Measurements from ENCODE around the gene PSMD8.
A peak's percentile ranks its signal among the peaks of the same experiment; 100 is the strongest.
"Not testable (repeated sequence)": the region's sequence is repeated elsewhere in the genome, so short reads cannot be mapped to it uniquely, and the experiment has no call there.

PSMD8 gene

DNA sequence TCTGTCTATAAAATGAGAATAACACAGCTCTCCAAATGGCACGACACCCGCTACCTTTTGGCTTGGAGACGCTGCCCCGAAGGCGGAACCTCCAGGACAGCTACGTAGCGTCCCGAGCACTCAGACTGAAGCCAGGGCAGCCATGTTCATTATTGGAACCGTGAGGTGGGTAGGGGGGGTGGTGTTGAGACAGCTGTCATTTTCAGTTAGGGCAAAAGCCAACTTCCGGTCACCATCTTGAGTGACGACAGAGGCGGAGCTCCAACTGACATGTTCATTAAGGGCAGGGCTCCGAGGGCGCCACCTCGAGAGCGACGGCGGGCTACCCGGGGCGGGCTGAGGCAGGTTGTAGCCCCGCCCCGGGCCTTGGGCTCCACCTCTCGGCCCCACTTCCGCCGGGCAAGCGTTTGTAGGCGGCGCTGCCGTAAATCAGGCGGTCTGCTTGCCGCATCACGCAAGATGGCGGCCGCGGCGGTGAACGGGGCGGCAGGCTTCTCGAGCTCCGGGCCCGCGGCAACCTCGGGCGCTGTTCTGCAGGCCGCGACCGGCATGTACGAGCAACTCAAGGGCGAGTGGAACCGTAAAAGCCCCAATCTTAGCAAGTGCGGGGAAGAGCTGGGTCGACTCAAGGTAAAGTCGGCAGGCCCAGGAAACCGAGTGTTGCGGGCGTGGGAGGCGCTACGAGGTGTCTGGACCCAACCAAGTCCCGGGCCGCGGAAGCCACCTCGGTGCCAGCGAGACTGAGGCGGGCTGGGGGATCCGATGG lies at the start of gene PSMD8:
Gene PSMD8 (plus strand): TSS at position 240 of the 766 bp plus-strand sequence. CDS start 31 bp downstream, at position 271.
- H3K4me1 Mint-ChIP-seq (ENCODE audit: low read depth): peaks cover 23% of the 10 kb centered on the region
- peak within 1 kb of the TSS; percentile 100 for H3K4me3 Mint-ChIP-seq
- H3K27ac Mint-ChIP-seq: peak within 1 kb of the TSS; percentile 96
- peaks cover 5% of the 10 kb centered on the region for H3K27me3 Mint-ChIP-seq (ENCODE audit: low read depth)
- H3K9me3 Mint-ChIP-seq: no peaks in the 10 kb centered on the region
- H3K36me3 Mint-ChIP-seq (ENCODE audit: low read depth): peaks cover 21% of the 10 kb centered on the region

DNA sequence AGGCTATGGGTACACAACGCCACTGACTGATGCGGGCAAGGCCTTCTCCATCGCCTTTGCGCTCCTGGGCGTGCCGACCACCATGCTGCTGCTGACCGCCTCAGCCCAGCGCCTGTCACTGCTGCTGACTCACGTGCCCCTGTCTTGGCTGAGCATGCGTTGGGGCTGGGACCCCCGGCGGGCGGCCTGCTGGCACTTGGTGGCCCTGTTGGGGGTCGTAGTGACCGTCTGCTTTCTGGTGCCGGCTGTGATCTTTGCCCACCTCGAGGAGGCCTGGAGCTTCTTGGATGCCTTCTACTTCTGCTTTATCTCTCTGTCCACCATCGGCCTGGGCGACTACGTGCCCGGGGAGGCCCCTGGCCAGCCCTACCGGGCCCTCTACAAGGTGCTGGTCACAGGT lies 47.8 kb upstream of the PSMD8 start:
- peaks cover 19% of the 10 kb centered on the region for H3K36me3 Mint-ChIP-seq (ENCODE audit: low read depth)
- no peak overlapping the region for H3K27ac Mint-ChIP-seq
- H3K4me1 Mint-ChIP-seq (ENCODE audit: low read depth): peaks cover 13% of the 10 kb centered on the region
- no peaks in the 10 kb centered on the region for H3K27me3 Mint-ChIP-seq (ENCODE audit: low read depth)
- no peak overlapping the region for H3K4me3 Mint-ChIP-seq
- H3K9me3 Mint-ChIP-seq: no peaks in the 10 kb centered on the region

- no peak overlapping the region for H3K4me3 Mint-ChIP-seq
Observed at GRCh38 chr19:38329651-38330050, 44.7 kb upstream of the PSMD8 start.

GRCh38 chr19:38331728-38332127 lies 42.6 kb upstream of the PSMD8 start:
- H3K27me3 Mint-ChIP-seq (ENCODE audit: low read depth): no peaks in the 10 kb centered on the region
- H3K4me3 Mint-ChIP-seq: no peak overlapping the region
- H3K4me1 Mint-ChIP-seq (ENCODE audit: low read depth): peaks cover 5% of the 10 kb centered on the region
- peaks cover 12% of the 10 kb centered on the region for H3K36me3 Mint-ChIP-seq (ENCODE audit: low read depth)
- H3K9me3 Mint-ChIP-seq: no peaks in the 10 kb centered on the region
- H3K27ac Mint-ChIP-seq: no peak overlapping the region

More at GRCh38 chr19:38329651-38330050, 44.7 kb upstream of the PSMD8 start:
- H3K36me3 Mint-ChIP-seq (ENCODE audit: low read depth): peaks cover 15% of the 10 kb centered on the region
- H3K27me3 Mint-ChIP-seq (ENCODE audit: low read depth): no peaks in the 10 kb centered on the region
- H3K4me1 Mint-ChIP-seq (ENCODE audit: low read depth): peaks cover 3% of the 10 kb centered on the region
- H3K27ac Mint-ChIP-seq: no peak overlapping the region
- no peaks in the 10 kb centered on the region for H3K9me3 Mint-ChIP-seq

- H3K9me3 Mint-ChIP-seq: no peaks in the 10 kb centered on the region
- peaks cover 10% of the 10 kb centered on the region for H3K4me1 Mint-ChIP-seq (ENCODE audit: low read depth)
- no peaks in the 10 kb centered on the region for H3K27me3 Mint-ChIP-seq (ENCODE audit: low read depth)
Observed at GRCh38 chr19:38333245-38333644, 41.1 kb upstream of the PSMD8 start.

DNA sequence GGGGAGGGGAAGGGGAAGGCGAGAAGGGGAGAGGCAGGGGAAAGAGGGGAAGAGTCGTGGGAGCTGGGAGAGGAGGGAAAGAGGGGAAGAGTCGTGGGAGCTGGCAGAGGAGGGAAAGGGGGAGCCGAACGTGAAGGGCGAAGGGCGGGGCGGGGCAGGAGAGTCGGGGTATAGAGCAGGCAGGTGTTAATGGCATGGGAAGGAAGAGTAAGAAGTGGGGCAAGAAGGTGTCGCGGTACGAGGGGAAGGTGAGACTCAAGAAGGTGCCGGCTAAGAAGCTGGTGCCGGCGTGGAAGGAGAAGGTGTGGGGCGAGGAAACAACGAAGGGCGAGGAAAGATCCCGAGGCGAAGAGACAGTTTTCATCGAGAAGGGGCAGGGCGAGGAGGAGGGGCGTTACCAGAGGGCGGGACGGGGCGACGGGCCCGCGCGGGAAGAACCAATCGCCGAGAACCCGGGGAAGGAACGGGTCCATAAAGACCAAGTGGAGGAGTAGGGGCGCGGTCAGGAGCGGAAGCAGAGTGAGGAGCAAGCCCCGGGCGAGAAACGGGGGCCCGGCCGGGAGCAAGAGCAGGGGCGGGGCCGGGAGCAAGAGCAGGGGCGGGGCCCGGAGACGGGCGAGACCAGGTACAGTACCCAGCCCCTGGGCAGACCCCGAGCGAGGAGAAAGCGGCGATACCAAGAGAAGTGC lies 38.3 kb upstream of the PSMD8 start:
- peak overlapping the region; percentile 95 for H3K4me3 Mint-ChIP-seq
- peaks cover 14% of the 10 kb centered on the region for H3K4me1 Mint-ChIP-seq (ENCODE audit: low read depth)
- no peaks in the 10 kb centered on the region for H3K27me3 Mint-ChIP-seq (ENCODE audit: low read depth)

More at GRCh38 chr19:38333245-38333644, 41.1 kb upstream of the PSMD8 start:
- H3K4me3 Mint-ChIP-seq: no peak overlapping the region
- H3K36me3 Mint-ChIP-seq (ENCODE audit: low read depth): peaks cover 6% of the 10 kb centered on the region
- H3K27ac Mint-ChIP-seq: no peak overlapping the region

GRCh38 chr19:38336638-38337359 lies 37.6 kb upstream of the PSMD8 start:
- Mint-ChIP-seq H3K27me3 (ENCODE audit: low read depth) (no peaks in the 10 kb centered on the region), H3K9me3 (no peaks in the 10 kb centered on the region), H3K36me3 (ENCODE audit: low read depth) (no peaks in the 10 kb centered on the region), H3K4me1 (ENCODE audit: low read depth) (peaks cover 14% of the 10 kb centered on the region), H3K27ac (peak overlapping the region; percentile 99), H3K4me3 (peak overlapping the region; percentile 95)

More for the DNA sequence above, 38.3 kb upstream of the PSMD8 start:
- Mint-ChIP-seq H3K27ac (peak overlapping the region; percentile 99), H3K9me3 (no peaks in the 10 kb centered on the region), H3K36me3 (ENCODE audit: low read depth) (no peaks in the 10 kb centered on the region)

GRCh38 chr19:38337360-38337653 lies 37.1 kb upstream of the PSMD8 start:
- Mint-ChIP-seq H3K9me3 (no peaks in the 10 kb centered on the region), H3K27ac (peak overlapping the region; percentile 99), H3K36me3 (ENCODE audit: low read depth) (no peaks in the 10 kb centered on the region), H3K27me3 (ENCODE audit: low read depth) (no peaks in the 10 kb centered on the region), H3K4me3 (peak overlapping the region; percentile 95), H3K4me1 (ENCODE audit: low read depth) (peaks cover 14% of the 10 kb centered on the region)

DNA sequence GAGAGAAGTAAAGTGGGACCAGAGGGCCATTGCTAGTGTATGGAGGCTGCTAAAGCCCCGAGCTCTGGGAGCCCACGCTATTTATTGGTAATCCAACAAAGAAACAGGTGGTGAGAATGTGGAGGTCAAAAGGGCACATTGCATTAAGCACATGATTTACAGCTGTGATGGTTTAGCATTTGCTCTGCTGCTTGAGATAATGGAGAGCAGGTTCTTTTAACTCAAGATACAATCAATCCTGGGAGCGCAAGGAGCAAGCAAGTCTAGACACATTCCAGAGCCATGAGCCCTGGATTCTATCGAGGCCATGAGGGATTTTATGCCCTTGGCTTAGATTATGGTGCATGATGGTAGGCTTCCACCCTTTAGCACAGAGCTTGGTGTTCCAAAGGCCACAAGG lies 35.4 kb upstream of the PSMD8 start:
- not testable (repeated sequence) for H3K9me3 Mint-ChIP-seq; H3K27ac Mint-ChIP-seq; H3K36me3 Mint-ChIP-seq (ENCODE audit: low read depth); H3K27me3 Mint-ChIP-seq (ENCODE audit: low read depth); H3K4me3 Mint-ChIP-seq
- peaks cover 14% of the 10 kb centered on the region for H3K4me1 Mint-ChIP-seq (ENCODE audit: low read depth)

- H3K27me3 Mint-ChIP-seq (ENCODE audit: low read depth): no peaks in the 10 kb centered on the region
- H3K9me3 Mint-ChIP-seq: no peaks in the 10 kb centered on the region
Observed at GRCh38 chr19:38340927-38341326, 33.4 kb upstream of the PSMD8 start.

GRCh38 chr19:38346837-38347236 lies 27.5 kb upstream of the PSMD8 start:
- Mint-ChIP-seq H3K9me3 (no peaks in the 10 kb centered on the region), H3K36me3 (ENCODE audit: low read depth) (peaks cover 2% of the 10 kb centered on the region), H3K27ac (no peak overlapping the region), H3K27me3 (ENCODE audit: low read depth) (no peaks in the 10 kb centered on the region), H3K4me3 (no peak overlapping the region), H3K4me1 (ENCODE audit: low read depth) (no peaks in the 10 kb centered on the region)

More at GRCh38 chr19:38340927-38341326, 33.4 kb upstream of the PSMD8 start:
- Mint-ChIP-seq H3K4me1 (ENCODE audit: low read depth) (peaks cover 14% of the 10 kb centered on the region), H3K27ac (no peak overlapping the region), H3K4me3 (no peak overlapping the region), H3K36me3 (ENCODE audit: low read depth) (no peaks in the 10 kb centered on the region)

- Mint-ChIP-seq H3K36me3 (ENCODE audit: low read depth) (peaks cover 2% of the 10 kb centered on the region), H3K4me1 (ENCODE audit: low read depth) (no peaks in the 10 kb centered on the region), H3K27me3 (ENCODE audit: low read depth) (peaks cover under 1% of the 10 kb centered on the region), H3K4me3 (no peak overlapping the region), H3K9me3 (no peaks in the 10 kb centered on the region), H3K27ac (peak overlapping the region; percentile 29)
Observed at GRCh38 chr19:38350883-38351282, 23.5 kb upstream of the PSMD8 start.

DNA sequence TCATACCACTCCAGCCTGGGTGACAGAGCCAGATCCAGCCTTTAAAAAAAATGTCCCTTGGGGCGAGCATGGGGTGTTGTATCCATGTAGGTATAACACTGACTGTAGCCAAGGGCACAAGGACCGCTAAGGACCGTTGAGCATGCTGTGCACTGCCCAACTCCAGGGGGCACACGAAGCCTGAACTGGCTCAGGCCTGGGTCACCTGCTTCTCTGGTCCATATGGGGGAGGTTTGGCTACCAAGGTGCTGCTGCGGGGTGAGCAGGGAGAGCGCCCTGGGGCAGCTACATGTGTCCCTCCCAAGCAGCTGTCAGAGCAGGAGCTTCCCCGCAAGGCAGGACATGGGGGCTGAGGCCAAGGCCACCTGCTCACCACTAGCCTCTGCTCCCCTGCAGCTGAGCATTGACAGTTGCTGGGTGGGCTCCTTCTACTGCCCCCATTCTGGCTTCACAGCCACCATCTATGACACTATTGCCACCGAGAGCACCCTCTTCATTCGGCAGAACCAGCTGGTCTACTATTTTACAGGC lies 22.4 kb upstream of the PSMD8 start:
- Mint-ChIP-seq H3K4me3 (no peak overlapping the region), H3K27me3 (ENCODE audit: low read depth) (peaks cover 5% of the 10 kb centered on the region), H3K9me3 (no peaks in the 10 kb centered on the region), H3K27ac (no peak overlapping the region), H3K36me3 (ENCODE audit: low read depth) (no peaks in the 10 kb centered on the region), H3K4me1 (ENCODE audit: low read depth) (no peaks in the 10 kb centered on the region)

DNA sequence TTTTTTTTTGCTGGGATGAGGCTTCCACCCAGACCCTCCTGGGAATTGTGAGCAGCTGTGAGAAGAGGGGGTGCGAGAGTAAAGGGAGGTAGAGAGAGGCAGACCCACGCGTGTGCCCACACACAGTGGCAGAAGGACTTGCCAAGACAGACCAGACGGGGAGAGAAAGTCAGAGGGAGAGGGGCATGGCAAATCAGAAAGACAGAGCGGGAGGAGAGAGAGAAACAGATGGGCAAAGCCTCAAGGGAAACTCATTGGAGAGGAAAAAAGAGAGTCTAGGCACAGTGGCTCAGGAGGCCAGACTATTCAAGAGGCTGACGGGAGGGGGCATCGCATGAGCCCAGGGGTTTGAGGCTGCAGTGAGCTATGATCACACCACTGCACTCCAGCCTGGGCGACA lies 21.8 kb upstream of the PSMD8 start:
- peaks cover 5% of the 10 kb centered on the region for H3K27me3 Mint-ChIP-seq (ENCODE audit: low read depth)
- H3K27ac Mint-ChIP-seq: no peak overlapping the region
- H3K4me1 Mint-ChIP-seq (ENCODE audit: low read depth): no peaks in the 10 kb centered on the region
- H3K4me3 Mint-ChIP-seq: no peak overlapping the region
- H3K36me3 Mint-ChIP-seq (ENCODE audit: low read depth): no peaks in the 10 kb centered on the region
- H3K9me3 Mint-ChIP-seq: no peaks in the 10 kb centered on the region

All from T-helper 1 cell treated with Interleukin-12 subunit alpha and Interleukin-12 subunit beta and Interleukin-4 antibody, amounts not matched to agents 30 μg/mL and 1 μg/mL, for 36 hours (primary cell).